ENCODE measurements around the gene CPLX1. TPM values are rescaled to one million over a fixed set of nuclear protein-coding genes. Genes with fewer than 3 reads are reported as not detected.

The CPLX1 gene
- polyA plus RNA-seq, 3 donors = not detected

GRCh38 chr4:752196-752861 is 73.6 kb downstream of the CPLX1 start:
- peaks cover 7% of the 10 kb centered on the region for H3K79me2 ChIP-seq (ENCODE audit: insufficient read depth, low read length)
- peaks cover 53 to 90% of the 10 kb centered on the region in 2 donors for H3K36me3 ChIP-seq (replicated peaks in 1 of 2; ENCODE audit: control insufficient read depth in 1 of 2, insufficient read depth in 2 of 2, low read length in 2 of 2)
- TF ChIP-seq, protein P1, sequence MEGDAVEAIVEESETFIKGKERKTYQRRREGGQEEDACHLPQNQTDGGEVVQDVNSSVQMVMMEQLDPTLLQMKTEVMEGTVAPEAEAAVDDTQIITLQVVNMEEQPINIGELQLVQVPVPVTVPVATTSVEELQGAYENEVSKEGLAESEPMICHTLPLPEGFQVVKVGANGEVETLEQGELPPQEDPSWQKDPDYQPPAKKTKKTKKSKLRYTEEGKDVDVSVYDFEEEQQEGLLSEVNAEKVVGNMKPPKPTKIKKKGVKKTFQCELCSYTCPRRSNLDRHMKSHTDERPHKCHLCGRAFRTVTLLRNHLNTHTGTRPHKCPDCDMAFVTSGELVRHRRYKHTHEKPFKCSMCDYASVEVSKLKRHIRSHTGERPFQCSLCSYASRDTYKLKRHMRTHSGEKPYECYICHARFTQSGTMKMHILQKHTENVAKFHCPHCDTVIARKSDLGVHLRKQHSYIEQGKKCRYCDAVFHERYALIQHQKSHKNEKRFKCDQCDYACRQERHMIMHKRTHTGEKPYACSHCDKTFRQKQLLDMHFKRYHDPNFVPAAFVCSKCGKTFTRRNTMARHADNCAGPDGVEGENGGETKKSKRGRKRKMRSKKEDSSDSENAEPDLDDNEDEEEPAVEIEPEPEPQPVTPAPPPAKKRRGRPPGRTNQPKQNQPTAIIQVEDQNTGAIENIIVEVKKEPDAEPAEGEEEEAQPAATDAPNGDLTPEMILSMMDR (IDR thresholded peaks at IDR 0.05) = no peak
- no peak overlapping the region for H3K27ac ChIP-seq (ENCODE audit: low read depth in 1 of 2, low read length in 2 of 2)
- no peak overlapping the region for H3K4me3 Mint-ChIP-seq
- peaks cover 56 to 90% of the 10 kb centered on the region in 2 donors for H3K36me3 Mint-ChIP-seq
- no peak overlapping the region for H3K4me3 ChIP-seq (replicated peaks in 1 of 3; ENCODE audit: low read depth in 2 of 3, low read length in 3 of 3)
- over 99% methylated on average over 18 of the region's 25 CpGs for WGBS (ENCODE audit: insufficient coverage)
- no peak overlapping the region for H3K4me2 ChIP-seq (replicated peaks; ENCODE audit: extremely low read depth, low read length, poor library complexity, severe bottlenecking)
- no peak overlapping the region for H3K27ac Mint-ChIP-seq
- no peaks in the 10 kb centered on the region for H3K27me3 ChIP-seq (ENCODE audit: control insufficient read depth in 2 of 2, insufficient read depth in 2 of 2, low read length in 2 of 2)
- H3K4me1 ChIP-seq (ENCODE audit: control insufficient read depth in 1 of 2, insufficient read depth in 2 of 2, low read length in 2 of 2) = no peaks in the 10 kb centered on the region
- no peak for DNase-seq
- no peaks in the 10 kb centered on the region for H3K9me3 ChIP-seq (replicated peaks in 1 of 2; ENCODE audit: control insufficient read depth in 1 of 2, insufficient read depth in 1 of 2, low read length in 2 of 2)
- intact Hi-C loops (cut with micrococcal nuclease) = no loop called here
- H3K4me1 Mint-ChIP-seq = no peaks in the 10 kb centered on the region
- peaks cover 0 to 2% (median 0%) of the 10 kb centered on the region in 3 donors for H3K27me3 Mint-ChIP-seq (ENCODE audit: low read depth in 3 of 3)
- peaks cover 0 to 7% (median 0%) of the 10 kb centered on the region in 7 donors for H3K9me3 Mint-ChIP-seq
- H3K9ac ChIP-seq (ENCODE audit: insufficient read depth, low read length, poor library complexity, severe bottlenecking) = no peak overlapping the region
- no peak overlapping the region for H2AFZ ChIP-seq (ENCODE audit: insufficient read depth, low read depth, low read length, poor library complexity, severe bottlenecking)
- peaks cover 70% of the 10 kb centered on the region for H4K20me1 ChIP-seq (ENCODE audit: insufficient read depth, low read length)

DNA sequence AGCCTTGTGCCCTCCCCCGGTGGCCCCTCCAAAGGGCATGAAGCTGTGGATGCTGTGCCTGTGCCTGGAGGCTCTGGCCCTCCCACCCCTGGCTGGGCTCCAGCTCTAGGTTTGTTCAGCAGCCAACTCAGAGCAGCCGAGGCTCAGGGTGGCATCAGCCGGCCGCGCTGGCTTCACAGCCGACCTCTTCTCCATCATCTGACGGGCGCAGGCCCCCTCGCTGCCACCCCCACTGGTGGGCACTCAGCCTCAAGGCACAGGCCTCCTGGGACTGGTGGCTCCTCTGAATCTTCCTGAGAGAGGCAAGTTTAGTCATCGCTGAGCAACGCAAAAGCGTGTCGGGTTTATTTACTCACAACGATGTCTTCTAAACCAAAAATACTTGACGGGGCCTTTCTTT is 74.3 kb downstream of the CPLX1 start:
- DNase-seq = no peak
- WGBS (ENCODE audit: insufficient coverage) = 98% methylated on average over 12 of the region's 15 CpGs
- TF ChIP-seq, protein P1 (IDR thresholded peaks at IDR 0.05) = no peak
- H3K4me1 Mint-ChIP-seq = no peaks in the 10 kb centered on the region
- peaks cover 0 to 2% (median 0%) of the 10 kb centered on the region in 3 donors for H3K27me3 Mint-ChIP-seq (ENCODE audit: low read depth in 3 of 3)
- no peaks in the 10 kb centered on the region for H3K9me3 ChIP-seq (replicated peaks in 1 of 2; ENCODE audit: control insufficient read depth in 1 of 2, insufficient read depth in 1 of 2, low read length in 2 of 2)
- peaks cover 49 to 83% of the 10 kb centered on the region in 2 donors for H3K36me3 ChIP-seq (replicated peaks in 1 of 2; ENCODE audit: control insufficient read depth in 1 of 2, insufficient read depth in 2 of 2, low read length in 2 of 2)
- H4K20me1 ChIP-seq (ENCODE audit: insufficient read depth, low read length) = peaks cover 64% of the 10 kb centered on the region
- H3K36me3 Mint-ChIP-seq = peaks cover 53 to 83% of the 10 kb centered on the region in 2 donors
- intact Hi-C loops (cut with micrococcal nuclease) = no loop called here
- H3K79me2 ChIP-seq (ENCODE audit: insufficient read depth, low read length) = peaks cover 7% of the 10 kb centered on the region
- no peak overlapping the region for H3K4me2 ChIP-seq (replicated peaks; ENCODE audit: extremely low read depth, low read length, poor library complexity, severe bottlenecking)
- peaks cover 0 to 7% (median 0%) of the 10 kb centered on the region in 7 donors for H3K9me3 Mint-ChIP-seq
- H3K27me3 ChIP-seq (ENCODE audit: control insufficient read depth in 2 of 2, insufficient read depth in 2 of 2, low read length in 2 of 2) = no peaks in the 10 kb centered on the region
- H3K4me3 ChIP-seq (replicated peaks in 1 of 3; ENCODE audit: low read depth in 2 of 3, low read length in 3 of 3) = no peak overlapping the region
- no peak overlapping the region for H2AFZ ChIP-seq (ENCODE audit: insufficient read depth, low read depth, low read length, poor library complexity, severe bottlenecking)
- no peak overlapping the region for H3K4me3 Mint-ChIP-seq
- H3K9ac ChIP-seq (ENCODE audit: insufficient read depth, low read length, poor library complexity, severe bottlenecking) = no peak overlapping the region
- H3K27ac ChIP-seq (ENCODE audit: low read depth in 1 of 2, low read length in 2 of 2) = no peak overlapping the region
- H3K4me1 ChIP-seq (ENCODE audit: control insufficient read depth in 1 of 2, insufficient read depth in 2 of 2, low read length in 2 of 2) = no peaks in the 10 kb centered on the region
- no peak overlapping the region for H3K27ac Mint-ChIP-seq
